ENCODE results near the gene FAM78A.

The FAM78A gene

DNA sequence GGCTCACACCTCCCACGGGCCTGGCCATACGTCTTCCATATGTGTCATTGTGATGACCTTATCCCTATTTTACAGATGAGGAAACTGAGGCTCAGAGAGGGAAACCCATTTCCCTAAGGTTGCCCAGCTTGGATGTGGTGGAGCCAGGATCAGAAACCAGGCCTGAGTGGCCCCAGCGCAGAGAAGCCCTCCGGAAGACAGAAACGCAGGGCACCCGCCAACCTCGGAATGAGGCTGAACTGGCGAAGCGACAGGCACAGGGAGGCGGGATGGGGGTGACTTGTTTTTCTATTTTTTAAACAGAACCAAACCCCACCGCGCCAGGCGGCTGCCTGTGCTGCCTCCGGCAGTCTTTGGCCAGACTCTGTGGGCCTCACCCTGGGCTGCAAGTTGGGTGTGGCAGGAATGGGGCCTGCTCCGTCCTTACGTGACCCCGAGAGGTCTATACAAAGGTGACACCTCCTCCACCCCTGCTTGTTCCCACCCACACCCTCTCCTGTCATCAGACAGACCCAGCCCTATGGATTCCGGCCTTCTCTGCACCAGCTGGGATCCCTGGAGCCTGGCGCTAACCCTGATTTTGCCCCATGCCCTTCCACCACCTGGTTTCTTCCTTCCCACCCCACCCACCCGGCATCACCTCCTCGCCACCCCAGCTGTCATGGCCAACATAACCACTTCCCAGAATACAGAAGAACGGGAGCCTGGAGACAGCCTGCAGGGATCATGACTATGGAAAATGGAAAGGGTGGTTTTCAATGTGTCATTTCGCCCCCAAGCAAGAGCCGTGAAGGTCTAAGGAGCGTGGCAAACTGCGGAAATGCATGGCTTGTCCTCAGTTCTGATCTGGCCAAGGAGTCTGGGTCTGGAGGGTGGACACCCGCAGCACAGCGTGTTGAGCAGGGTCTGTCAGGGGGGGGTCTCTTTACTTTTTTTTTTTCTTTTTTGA lies 36.8 kb upstream of the FAM78A start:
- no peak overlapping the region for H3K4me2 ChIP-seq (ENCODE audit: low read depth, low read length, poor library complexity, severe bottlenecking)
- no peak overlapping the region for H3K9ac ChIP-seq (ENCODE audit: low read depth, low read length, poor library complexity, severe bottlenecking)
- H2AFZ ChIP-seq (ENCODE audit: low read length): no peak overlapping the region

DNA sequence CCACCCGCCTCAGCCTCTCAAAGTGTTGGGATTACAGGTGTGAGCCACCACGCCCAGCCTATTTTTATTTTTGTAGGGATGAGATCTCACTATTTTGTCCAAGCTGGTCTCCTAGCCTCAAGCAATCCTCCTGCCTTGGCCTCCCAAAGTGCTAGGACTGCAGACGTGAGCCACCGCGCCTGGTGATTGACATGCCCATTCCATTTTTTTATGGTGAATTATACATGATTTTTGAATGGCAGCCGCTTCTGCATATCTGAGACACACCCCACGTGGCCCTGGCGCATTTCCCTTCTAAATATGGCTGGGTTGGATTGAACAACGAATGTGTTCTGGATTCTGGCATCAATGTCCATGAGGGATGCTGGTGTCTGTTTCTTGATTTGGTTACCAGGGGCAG lies 35.9 kb upstream of the FAM78A start:
- H3K27me3 ChIP-seq (ENCODE audit: insufficient read depth, low read length, poor library complexity, severe bottlenecking): no peaks in the 10 kb centered on the region
- no peak for TF ChIP-seq EZH2phosphoT487 (IDR thresholded peaks at IDR 0.05; ENCODE audit: borderline replicate concordance)
- TF ChIP-seq, protein P1, sequence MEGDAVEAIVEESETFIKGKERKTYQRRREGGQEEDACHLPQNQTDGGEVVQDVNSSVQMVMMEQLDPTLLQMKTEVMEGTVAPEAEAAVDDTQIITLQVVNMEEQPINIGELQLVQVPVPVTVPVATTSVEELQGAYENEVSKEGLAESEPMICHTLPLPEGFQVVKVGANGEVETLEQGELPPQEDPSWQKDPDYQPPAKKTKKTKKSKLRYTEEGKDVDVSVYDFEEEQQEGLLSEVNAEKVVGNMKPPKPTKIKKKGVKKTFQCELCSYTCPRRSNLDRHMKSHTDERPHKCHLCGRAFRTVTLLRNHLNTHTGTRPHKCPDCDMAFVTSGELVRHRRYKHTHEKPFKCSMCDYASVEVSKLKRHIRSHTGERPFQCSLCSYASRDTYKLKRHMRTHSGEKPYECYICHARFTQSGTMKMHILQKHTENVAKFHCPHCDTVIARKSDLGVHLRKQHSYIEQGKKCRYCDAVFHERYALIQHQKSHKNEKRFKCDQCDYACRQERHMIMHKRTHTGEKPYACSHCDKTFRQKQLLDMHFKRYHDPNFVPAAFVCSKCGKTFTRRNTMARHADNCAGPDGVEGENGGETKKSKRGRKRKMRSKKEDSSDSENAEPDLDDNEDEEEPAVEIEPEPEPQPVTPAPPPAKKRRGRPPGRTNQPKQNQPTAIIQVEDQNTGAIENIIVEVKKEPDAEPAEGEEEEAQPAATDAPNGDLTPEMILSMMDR (conservative IDR thresholded peaks at IDR 0.05; ENCODE audit: low read length): no peak
- H3K4me1 ChIP-seq (ENCODE audit: insufficient read depth, low read length, poor library complexity, severe bottlenecking): peaks cover 6% of the 10 kb centered on the region
- H2AFZ ChIP-seq (ENCODE audit: low read length): no peak overlapping the region
- no peaks in the 10 kb centered on the region for H3K9me3 ChIP-seq (ENCODE audit: insufficient read depth, low read depth, low read length)
- H3K4me3 ChIP-seq (ENCODE audit: low read length, poor library complexity, severe bottlenecking): no peak overlapping the region
- H3K4me2 ChIP-seq (ENCODE audit: low read depth, low read length, poor library complexity, severe bottlenecking): no peak overlapping the region
- no peaks in the 10 kb centered on the region for H3K79me2 ChIP-seq (ENCODE audit: insufficient read depth, low read length)
- no peaks in the 10 kb centered on the region for H3K9me2 ChIP-seq (replicated peaks; ENCODE audit: low read depth, low read length)
- H3K9ac ChIP-seq (ENCODE audit: low read depth, low read length, poor library complexity, severe bottlenecking): no peak overlapping the region
- H3F3A ChIP-seq (ENCODE audit: low read depth): no peaks in the 10 kb centered on the region
- no peaks in the 10 kb centered on the region for H3K36me3 ChIP-seq (ENCODE audit: insufficient read depth, low read length)
- no peaks in the 10 kb centered on the region for H4K20me1 ChIP-seq (ENCODE audit: insufficient read depth, low read length, poor library complexity, severe bottlenecking)

More for the DNA sequence above, 36.8 kb upstream of the FAM78A start:
- Histone ChIP-seq H3K4me1 (ENCODE audit: insufficient read depth, low read length, poor library complexity, severe bottlenecking) (peaks cover 6% of the 10 kb centered on the region), H3K4me3 (ENCODE audit: low read length, poor library complexity, severe bottlenecking) (no peak overlapping the region), H3K79me2 (ENCODE audit: insufficient read depth, low read length) (no peaks in the 10 kb centered on the region), H3K9me3 (ENCODE audit: insufficient read depth, low read depth, low read length) (no peaks in the 10 kb centered on the region), H4K20me1 (ENCODE audit: insufficient read depth, low read length, poor library complexity, severe bottlenecking) (no peaks in the 10 kb centered on the region), H3K36me3 (ENCODE audit: insufficient read depth, low read length) (no peaks in the 10 kb centered on the region), H3F3A (ENCODE audit: low read depth) (no peaks in the 10 kb centered on the region), H3K9me2 (replicated peaks; ENCODE audit: low read depth, low read length) (no peaks in the 10 kb centered on the region), H3K27me3 (ENCODE audit: insufficient read depth, low read length, poor library complexity, severe bottlenecking) (no peaks in the 10 kb centered on the region)
- TF ChIP-seq EZH2phosphoT487 (IDR thresholded peaks at IDR 0.05; ENCODE audit: borderline replicate concordance): no peak
- TF ChIP-seq, protein P1 (conservative IDR thresholded peaks at IDR 0.05; ENCODE audit: low read length): no peak

DNA sequence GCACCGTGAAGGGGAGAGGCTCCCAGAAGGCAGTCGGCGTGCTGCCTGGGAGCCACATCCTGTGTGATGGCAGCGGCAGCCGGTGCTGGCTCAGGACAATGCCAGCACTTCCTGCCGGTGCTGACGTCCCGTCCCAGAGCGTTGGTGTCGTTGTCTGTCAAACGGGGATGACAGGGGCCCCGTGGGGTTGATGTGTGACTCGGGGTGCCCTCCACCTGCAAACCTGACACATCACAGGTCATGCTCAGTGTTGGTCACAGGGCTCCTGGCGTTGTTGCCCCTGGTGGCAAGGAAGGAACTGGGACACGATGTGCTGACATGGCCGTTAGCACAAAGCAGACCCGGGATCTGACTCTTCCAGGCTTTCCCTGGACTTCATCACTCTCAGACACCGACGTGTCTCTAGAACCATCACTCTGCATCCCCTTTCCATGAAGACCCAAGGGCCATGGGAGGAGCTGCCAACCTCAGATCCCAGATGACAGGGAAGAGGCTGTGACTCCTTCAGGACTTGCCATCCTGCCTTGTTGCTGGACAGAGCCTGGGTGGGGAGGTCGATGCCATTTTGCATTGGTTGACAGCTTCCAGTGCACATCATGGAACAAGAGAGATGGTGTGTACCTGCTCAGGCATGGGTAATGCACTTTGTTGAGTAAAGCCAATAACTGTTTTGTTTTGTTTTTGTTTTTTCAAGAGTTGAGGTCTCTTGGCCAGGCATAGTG lies 34.7 kb upstream of the FAM78A start:
- no peaks in the 10 kb centered on the region for H4K20me1 ChIP-seq (ENCODE audit: insufficient read depth, low read length, poor library complexity, severe bottlenecking)
- H3K4me1 ChIP-seq (ENCODE audit: insufficient read depth, low read length, poor library complexity, severe bottlenecking): peaks cover 6% of the 10 kb centered on the region
- H3K9ac ChIP-seq (ENCODE audit: low read depth, low read length, poor library complexity, severe bottlenecking): no peak overlapping the region
- H3K9me2 ChIP-seq (replicated peaks; ENCODE audit: low read depth, low read length): no peaks in the 10 kb centered on the region
- H3K4me3 ChIP-seq (ENCODE audit: low read length, poor library complexity, severe bottlenecking): no peak overlapping the region
- TF ChIP-seq EZH2phosphoT487 (IDR thresholded peaks at IDR 0.05; ENCODE audit: borderline replicate concordance): no peak
- TF ChIP-seq, protein P1 (conservative IDR thresholded peaks at IDR 0.05; ENCODE audit: low read length): no peak; the same call in 1 of the 2 replicates
- no peaks in the 10 kb centered on the region for H3K27me3 ChIP-seq (ENCODE audit: insufficient read depth, low read length, poor library complexity, severe bottlenecking)
- no peaks in the 10 kb centered on the region for H3K9me3 ChIP-seq (ENCODE audit: insufficient read depth, low read depth, low read length)
- no peaks in the 10 kb centered on the region for H3K79me2 ChIP-seq (ENCODE audit: insufficient read depth, low read length)
- no peaks in the 10 kb centered on the region for H3F3A ChIP-seq (ENCODE audit: low read depth)
- H3K4me2 ChIP-seq (ENCODE audit: low read depth, low read length, poor library complexity, severe bottlenecking): peak overlapping the region; percentile 27
- no peaks in the 10 kb centered on the region for H3K36me3 ChIP-seq (ENCODE audit: insufficient read depth, low read length)
- H2AFZ ChIP-seq (ENCODE audit: low read length): peak overlapping the region; percentile 81; the same call in 1 of the 2 replicates
